Right atrium auricular region (tissue), 2 donors: ENCODE measurements around the gene GPR152. TPM values are rescaled to one million over a fixed set of nuclear protein-coding genes. Genes with fewer than 3 reads are reported as not detected.
"Not testable (repeated sequence)": the region's sequence is repeated elsewhere in the genome, so short reads cannot be mapped to it uniquely, and the experiment has no call there.

Experiments
- DNase-seq: peaks from one replicate; pipeline ENCODE4 v3.0.0-alpha.2; 2019; ENCODE audit warnings: low spot score
- H3K27ac ChIP-seq, 2 donors: fragments of 200-600 bp; sonication (generic); 1 replicate in 1 of 2; 2 replicates in 1 of 2; pipeline ENCODE4 v1.5.1; 2016 to 2019
- H3K27me3 ChIP-seq, 2 donors: fragments of 200-600 bp; sonication (generic); one replicate each; pipeline versions ENCODE4 v1.5.1 to v1.6.0; 2017 to 2019
- H3K36me3 ChIP-seq: fragments of 200-600 bp; sonication (generic); one replicate; pipeline ENCODE4 v1.5.1; 2016
- H3K4me1 ChIP-seq, 2 donors: fragments of 200-600 bp; sonication (generic); one replicate each; pipeline versions ENCODE4 v1.5.1 to v1.6.0; 2017 to 2019
- H3K4me3 ChIP-seq, 2 donors: fragments of 200-600 bp; sonication (generic); 1 replicate in 1 of 2; 2 replicates in 1 of 2; pipeline ENCODE4 v1.5.1; 2017 to 2019; ENCODE audit warnings: mild to moderate bottlenecking in 1 of 2, moderate library complexity in 1 of 2
- H3K9me3 ChIP-seq, 2 donors: fragments of 200-600 bp; sonication (generic); one replicate each; pipeline ENCODE4 v1.5.1; 2019
- CTCF ChIP-seq, 2 donors: fragments of 200-600 bp; sonication (generic); IDR thresholded peaks; one replicate each; pipeline ENCODE4 v1.5.1; 2019; ENCODE audit warnings: antibody characterized with exemption in 2 of 2
- total RNA-seq, 2 donors: library from RNA; depleted of rRNA; stranded (reverse); fragments of >200 nt; gene quantifications; one replicate each; pipeline ENCODE4 v1.1.0, GENCODE V29; 2016

GPR152 gene
- total RNA-seq, 2 donors from 2014 or later: not detected

- H3K4me1 ChIP-seq: peaks cover 0 to 39% of the 10 kb centered on the region in 2 donors
- no peaks in the 10 kb centered on the region for H3K9me3 ChIP-seq
- no peak for TF ChIP-seq CTCF (IDR thresholded peaks at IDR 0.05)
- no peak for DNase-seq
- H3K27me3 ChIP-seq: no peaks in the 10 kb centered on the region
- peaks cover 59% of the 10 kb centered on the region for H3K36me3 ChIP-seq
- H3K27ac ChIP-seq: no peak overlapping the region
- H3K4me3 ChIP-seq: no peak overlapping the region
Observed at GRCh38 chr11:67432655-67433349, 19.7 kb downstream of the GPR152 start.

- DNase-seq: no peak
- Histone ChIP-seq H3K27me3 (no peaks in the 10 kb centered on the region), H3K9me3 (no peaks in the 10 kb centered on the region), H3K4me1 (peaks cover 0 to 32% of the 10 kb centered on the region in 2 donors), H3K4me3 (no peak overlapping the region), H3K27ac (no peak overlapping the region), H3K36me3 (peaks cover 52% of the 10 kb centered on the region)
- no peak for TF ChIP-seq CTCF (IDR thresholded peaks at IDR 0.05)
Observed at GRCh38 chr11:67431346-67432249, 20.9 kb downstream of the GPR152 start.

GRCh38 chr11:67429722-67430121 lies 22.8 kb downstream of the GPR152 start:
- no peaks in the 10 kb centered on the region for H3K27me3 ChIP-seq
- H3K27ac ChIP-seq: no peak overlapping the region
- no peaks in the 10 kb centered on the region for H3K9me3 ChIP-seq
- H3K36me3 ChIP-seq: peaks cover 42% of the 10 kb centered on the region
- no peak for DNase-seq
- peaks cover 0 to 25% of the 10 kb centered on the region in 2 donors for H3K4me1 ChIP-seq
- TF ChIP-seq CTCF (IDR thresholded peaks at IDR 0.05): no peak
- no peak overlapping the region for H3K4me3 ChIP-seq

DNA sequence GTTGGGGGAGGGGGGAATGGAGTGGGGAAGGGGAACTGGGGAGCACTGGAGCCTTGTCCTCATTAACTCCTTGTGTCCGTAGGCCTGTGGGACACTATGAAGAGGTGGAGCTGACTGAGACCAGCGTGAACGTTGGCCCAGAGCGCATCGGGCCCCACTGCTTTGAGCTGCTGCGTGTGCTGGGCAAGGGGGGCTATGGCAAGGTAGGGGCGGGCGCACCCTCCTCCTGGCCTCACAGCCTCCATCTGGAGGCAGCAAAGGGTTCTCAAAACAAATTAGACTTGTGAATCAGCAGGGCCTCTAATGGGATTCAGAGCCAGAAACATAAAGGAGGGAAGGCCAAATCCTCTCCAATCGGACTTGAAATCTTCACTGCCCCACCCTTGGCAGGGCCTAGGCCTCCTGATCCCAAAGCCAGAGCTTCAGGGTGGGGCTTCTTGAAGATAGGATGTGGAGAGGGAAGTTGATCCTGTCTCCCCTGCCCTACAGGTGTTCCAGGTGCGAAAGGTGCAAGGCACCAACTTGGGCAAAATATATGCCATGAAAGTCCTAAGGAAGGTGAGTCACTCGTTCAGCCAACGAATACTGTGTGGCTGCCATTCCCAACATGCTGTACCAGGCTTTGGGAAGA lies 23.4 kb downstream of the GPR152 start:
- TF ChIP-seq CTCF (IDR thresholded peaks at IDR 0.05): no peak
- H3K9me3 ChIP-seq: no peaks in the 10 kb centered on the region
- peaks cover 36% of the 10 kb centered on the region for H3K36me3 ChIP-seq
- no peaks in the 10 kb centered on the region for H3K27me3 ChIP-seq
- no peak for DNase-seq
- peaks cover 0 to 25% of the 10 kb centered on the region in 2 donors for H3K4me1 ChIP-seq
- peak overlapping the region; percentile 78 to 98 for H3K4me3 ChIP-seq
- peak overlapping the region; percentile 90 for H3K27ac ChIP-seq

DNA sequence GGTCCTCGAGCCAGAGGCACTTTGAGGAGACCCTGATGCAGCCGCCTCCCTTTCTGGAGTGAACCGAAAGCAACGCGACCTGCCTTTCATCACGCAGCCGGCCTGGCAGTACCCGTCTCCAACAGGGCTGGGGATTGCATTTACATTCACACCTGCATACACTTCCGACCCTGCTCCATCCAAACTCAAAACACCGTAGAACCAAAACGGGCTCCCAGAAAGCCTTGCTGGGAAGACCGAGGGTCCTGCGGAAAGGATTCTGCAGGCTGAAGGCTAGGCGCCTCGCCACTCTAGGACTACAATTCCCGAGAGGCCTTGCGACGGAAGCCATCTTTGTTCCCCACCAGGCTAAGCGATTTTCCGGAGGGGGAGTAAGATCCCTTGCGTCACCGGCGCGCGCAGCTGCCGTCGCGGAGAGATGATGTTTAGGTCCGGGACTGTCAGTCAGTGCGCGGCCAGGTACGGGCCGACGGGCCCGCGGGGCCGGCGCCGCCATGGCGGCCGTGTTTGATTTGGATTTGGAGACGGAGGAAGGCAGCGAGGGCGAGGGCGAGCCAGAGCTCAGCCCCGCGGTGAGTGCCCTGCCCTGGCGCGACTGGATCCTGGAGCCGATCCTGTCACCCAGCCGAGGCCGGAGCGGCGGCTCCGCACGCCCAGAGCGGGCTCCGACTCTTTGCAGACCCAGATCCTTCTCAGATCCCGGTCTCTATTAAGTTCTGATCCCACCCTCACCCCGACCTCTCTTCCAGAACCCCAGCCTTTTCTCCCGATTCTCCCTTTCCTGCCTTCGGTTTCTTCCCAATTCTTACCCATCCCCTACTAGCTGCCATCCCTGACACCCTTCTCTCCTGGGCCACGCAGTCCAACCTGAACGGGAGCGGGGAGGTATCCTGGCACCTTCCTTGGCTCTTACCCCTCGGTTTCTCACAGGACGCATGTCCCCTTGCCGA lies 24.2 kb downstream of the GPR152 start, which contains the start of gene RPS6KB2:
Gene RPS6KB2 (plus strand): TSS at position 443 of the 950 bp plus-strand sequence. CDS start 52 bp downstream, at position 495.
- Histone ChIP-seq H3K36me3 (peaks cover 28% of the 10 kb centered on the region), H3K9me3 (no peaks in the 10 kb centered on the region), H3K27me3 (no peaks in the 10 kb centered on the region), H3K4me1 (peaks cover 0 to 25% of the 10 kb centered on the region in 2 donors), H3K27ac (peak within 1 kb of the TSS; percentile 90), H3K4me3 (peak within 1 kb of the TSS; percentile 78 to 98)
- TF ChIP-seq CTCF (IDR thresholded peaks at IDR 0.05): peak in 1 of 2 donors; percentile 13
- DNase-seq: peak; percentile 99

DNA sequence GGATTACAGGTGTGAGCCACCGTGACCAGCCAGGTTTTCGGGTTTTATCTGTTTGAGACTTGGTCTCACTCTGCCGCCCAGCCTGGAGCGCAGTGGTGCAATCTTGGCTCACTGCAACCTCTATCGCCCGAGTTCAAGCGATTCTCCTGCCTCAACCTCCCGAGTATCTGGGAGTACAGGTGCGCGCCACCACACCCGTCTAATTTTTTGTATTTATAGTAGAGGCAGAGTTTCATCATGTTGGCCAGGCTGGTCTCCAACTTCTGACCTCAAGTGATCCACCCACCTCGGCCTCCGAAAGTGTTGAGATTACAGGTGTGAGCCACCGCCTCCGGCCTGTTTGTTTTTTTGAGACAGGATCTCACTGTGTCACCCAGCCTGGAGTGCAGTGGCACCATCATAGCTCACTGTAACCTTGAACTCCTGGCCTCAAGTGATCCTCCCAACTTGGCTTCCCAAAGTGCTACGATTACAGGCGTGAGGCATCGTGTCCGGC lies 25.1 kb downstream of the GPR152 start:
- Histone ChIP-seq H3K36me3 (peaks cover 19% of the 10 kb centered on the region), H3K27ac (peak overlapping the region; percentile 90), H3K4me3 (peak overlapping the region; percentile 78 to 98), H3K4me1 (peaks cover 0 to 25% of the 10 kb centered on the region in 2 donors)
- H3K27me3 ChIP-seq, DNase-seq, H3K9me3 ChIP-seq: not testable (repeated sequence)
